Astrocyte (in vitro differentiated cells and primary cell): ENCODE data around the gene MAPKAP1.

Source experiments
- EZH2 ChIP-seq: IDR thresholded peaks from 2 replicates; pipeline ENCODE4 v1.6.1; 2012; ENCODE audit warnings: mild to moderate bottlenecking, low read length, inconsistent platforms; ENCODE audit not compliant: insufficient read depth
- TF ChIP-seq, protein P1 (sequence below): IDR thresholded peaks from 2 replicates; pipeline ENCODE4 v1.5.1; 2011; ENCODE audit warnings: low read depth, mild to moderate bottlenecking, inconsistent platforms, low read length, moderate library complexity; ENCODE audit not compliant: insufficient read depth

DNA sequence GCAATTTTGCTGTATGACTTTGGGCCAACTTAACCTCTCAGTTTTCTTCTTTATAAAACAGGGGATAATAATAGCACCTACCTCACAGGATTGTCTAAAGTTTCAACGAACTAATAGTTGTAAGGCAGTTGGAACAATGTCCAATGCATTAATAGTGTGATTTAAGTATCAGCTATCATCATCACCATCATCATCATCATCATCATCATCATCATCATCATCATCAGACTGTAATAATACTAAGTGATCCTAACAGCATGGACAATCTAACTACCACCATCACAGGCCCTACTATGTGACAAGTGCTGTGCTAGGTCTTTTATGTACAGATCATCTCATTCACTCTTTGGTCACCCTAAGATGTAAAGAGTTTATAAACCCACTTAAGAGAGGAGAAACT is 196.0 kb downstream of the MAPKAP1 start:
- TF ChIP-seq, protein P1, sequence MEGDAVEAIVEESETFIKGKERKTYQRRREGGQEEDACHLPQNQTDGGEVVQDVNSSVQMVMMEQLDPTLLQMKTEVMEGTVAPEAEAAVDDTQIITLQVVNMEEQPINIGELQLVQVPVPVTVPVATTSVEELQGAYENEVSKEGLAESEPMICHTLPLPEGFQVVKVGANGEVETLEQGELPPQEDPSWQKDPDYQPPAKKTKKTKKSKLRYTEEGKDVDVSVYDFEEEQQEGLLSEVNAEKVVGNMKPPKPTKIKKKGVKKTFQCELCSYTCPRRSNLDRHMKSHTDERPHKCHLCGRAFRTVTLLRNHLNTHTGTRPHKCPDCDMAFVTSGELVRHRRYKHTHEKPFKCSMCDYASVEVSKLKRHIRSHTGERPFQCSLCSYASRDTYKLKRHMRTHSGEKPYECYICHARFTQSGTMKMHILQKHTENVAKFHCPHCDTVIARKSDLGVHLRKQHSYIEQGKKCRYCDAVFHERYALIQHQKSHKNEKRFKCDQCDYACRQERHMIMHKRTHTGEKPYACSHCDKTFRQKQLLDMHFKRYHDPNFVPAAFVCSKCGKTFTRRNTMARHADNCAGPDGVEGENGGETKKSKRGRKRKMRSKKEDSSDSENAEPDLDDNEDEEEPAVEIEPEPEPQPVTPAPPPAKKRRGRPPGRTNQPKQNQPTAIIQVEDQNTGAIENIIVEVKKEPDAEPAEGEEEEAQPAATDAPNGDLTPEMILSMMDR = no peak
- TF ChIP-seq EZH2 = no peak
